A673 (cell line): ENCODE results near the gene XG.

Experiments used
- CTCF ChIP-seq: fragments of 300-800, 200-600 bp; sonication (generic); conservative IDR thresholded peaks from 2 replicates; pipeline ENCODE4 v1.5.1; 2017; ENCODE audit warnings: low read depth, mild to moderate bottlenecking, antibody characterized with exemption, low read length, moderate library complexity, mixed read lengths
- EZH2 ChIP-seq: fragments of 200-600 bp; sonication (generic); IDR thresholded peaks from 2 replicates; pipeline ENCODE4 v1.6.1; 2017; ENCODE audit warnings: borderline replicate concordance, low read depth, mild to moderate bottlenecking, mixed read lengths, antibody characterized with exemption, low read length; ENCODE audit not compliant: poor library complexity, severe bottlenecking

GRCh38 chrX:2823795-2824386, 72.1 kb downstream of the XG start:
- TF ChIP-seq CTCF (no peak), EZH2 (no peak)
